K562 (cell line): ENCODE measurements around the gene PPP1R16B. TPM values are rescaled to one million over a fixed set of nuclear protein-coding genes. Genes with fewer than 3 reads are reported as not detected.
A peak's percentile ranks its signal among the peaks of the same experiment; 100 is the strongest.

Experiments
- ATF7 ChIP-seq: fragments of 450-650 bp; IDR thresholded peaks from 2 replicates; pipeline ENCODE4 v1.7.1; 2014; ENCODE audit warnings: mild to moderate bottlenecking, moderate library complexity
- CEBPG ChIP-seq, 3 experiments: fragments of 200-800 bp in 1 of 3; sonication (Bioruptor generic) in 1 of 3; sonication (generic) in 1 of 3; formaldehyde crosslinking in 1 of 3; IDR thresholded peaks in 2 of 3; conservative IDR thresholded peaks in 1 of 3; 2 replicates each; pipeline versions ENCODE4 v1.6.1 to v1.8.0; 2016 to 2022; ENCODE audit warnings: missing compliant biosample characterization in 2 of 3, missing genetic modification characterization in 2 of 3, mild to moderate bottlenecking in 1 of 3, missing genetic modification reagents in 1 of 3
- CTBP1 ChIP-seq: fragments of 450-650 bp; IDR thresholded peaks from 2 replicates; pipeline ENCODE4 v1.6.1; 2016; ENCODE audit warnings: borderline replicate concordance
- ELF1 ChIP-seq: fragments of 200-800 bp; sonication (Bioruptor generic); IDR thresholded peaks from 2 replicates; pipeline ENCODE4 v1.6.1; 2016; ENCODE audit warnings: missing genetic modification characterization, missing compliant biosample characterization
- HMG20B ChIP-seq: fragments of 250-450 bp; sonication (Bioruptor Pico); IDR thresholded peaks from 2 replicates; pipeline ENCODE4 v1.5.0; 2021; ENCODE audit warnings: mild to moderate bottlenecking
- HOMEZ ChIP-seq: fragments of 250-450 bp; sonication (Bioruptor Pico); IDR thresholded peaks from 2 replicates; pipeline ENCODE4 v1.4.0; 2020; ENCODE audit warnings: mild to moderate bottlenecking, moderate library complexity
- RAD51 ChIP-seq: fragments of 450-650 bp; IDR thresholded peaks from 2 replicates; pipeline ENCODE4 v1.7.1; 2016; ENCODE audit warnings: low read depth, mild to moderate bottlenecking, borderline replicate concordance
- SREBF2 ChIP-seq: sonication (generic); formaldehyde crosslinking; IDR thresholded peaks from 2 replicates; pipeline ENCODE4 v1.4.0; 2020; ENCODE audit warnings: mild to moderate bottlenecking, missing genetic modification reagents
- ZBTB17 ChIP-seq: fragments of 450-650 bp; formaldehyde crosslinking; IDR thresholded peaks from 2 replicates; pipeline ENCODE4 v1.4.0; 2020; ENCODE audit warnings: mild to moderate bottlenecking
- ZNF655 ChIP-seq: fragments of 250-450 bp; sonication (Bioruptor Pico); IDR thresholded peaks from 2 replicates; pipeline ENCODE4 v1.5.0; 2021
- ZNF766 ChIP-seq: fragments of 200-800 bp; sonication (Bioruptor generic); conservative IDR thresholded peaks from 2 replicates; pipeline ENCODE4 v1.6.1; 2016; ENCODE audit warnings: missing genetic modification characterization, missing compliant biosample characterization
- polyA plus RNA-seq, 8 experiments: library from polyadenylated mRNA; depleted of rRNA in 4 of 8; stranded (reverse) in 5 of 8; unstranded in 3 of 8; fragments of >200 nt; fragmentation: Nextera tagmentation in 2 of 8; fragmentation: Illumina TruSeq in 1 of 8; extraction: Ambion mirVana in 2 of 8; extraction: Trizol in 1 of 8; gene quantifications; 2 replicates each; pipeline versions ENCODE4 v1.2.1 to v1.2.3, GENCODE V29; 2011 to 2014; ENCODE audit warnings: inconsistent platforms in 1 of 8, missing spikeins in 1 of 8
- total RNA-seq, 7 experiments: library from RNA; depleted of rRNA in 6 of 7; stranded (reverse); fragments of >200 nt in 6 of 7; fragmentation: Illumina TruSeq in 2 of 7; extraction: Trizol in 2 of 7; gene quantifications; 2 replicates each; pipeline versions ENCODE4 v1.2.1 to v1.2.3, GENCODE V29; 2011 to 2021; ENCODE audit warnings: low replicate concordance in 1 of 7
- TF ChIP-seq, protein P1 (sequence below): fragments of 450-650 bp; IDR thresholded peaks from 2 replicates; pipeline ENCODE4 v1.6.1; 2016

Gene PPP1R16B
- total and polyA plus RNA-seq, 9 of the 15 experiments (the other 6 are each of a cell fraction or from before 2014, with no cell fraction given) = 1.5 to 11.5 (median 6.8) TPM

- TF ChIP-seq ZBTB17 (CRISPR knock-in tag) (peak; percentile 63; the same call in 1 of the 2 replicates), ZNF655 (CRISPR knock-in tag) (no peak), CTBP1 (peak; percentile 51; the same call in 1 of the 2 replicates), HOMEZ (CRISPR knock-in tag) (no peak), ELF1 (tag) (no peak), ZNF766 (CRISPR knock-in tag) (peak; percentile 28; the same call in 1 of the 2 replicates), RAD51 (peak; percentile 74), ATF7 (peak; percentile 66), HMG20B (no peak), CEBPG (CRISPR knock-in tag; IDR thresholded peaks at IDR 0.05) (peak; percentile 79), CEBPG (tag; conservative IDR thresholded peaks at IDR 0.05 in 1 of 2, IDR thresholded peaks at IDR 0.05 in 1 of 2) (peak in 1 of 2 experiments; percentile 60; a peak in 2 of 4 replicates), SREBF2 (CRISPR knock-in tag) (no peak)
- TF ChIP-seq, protein P1, sequence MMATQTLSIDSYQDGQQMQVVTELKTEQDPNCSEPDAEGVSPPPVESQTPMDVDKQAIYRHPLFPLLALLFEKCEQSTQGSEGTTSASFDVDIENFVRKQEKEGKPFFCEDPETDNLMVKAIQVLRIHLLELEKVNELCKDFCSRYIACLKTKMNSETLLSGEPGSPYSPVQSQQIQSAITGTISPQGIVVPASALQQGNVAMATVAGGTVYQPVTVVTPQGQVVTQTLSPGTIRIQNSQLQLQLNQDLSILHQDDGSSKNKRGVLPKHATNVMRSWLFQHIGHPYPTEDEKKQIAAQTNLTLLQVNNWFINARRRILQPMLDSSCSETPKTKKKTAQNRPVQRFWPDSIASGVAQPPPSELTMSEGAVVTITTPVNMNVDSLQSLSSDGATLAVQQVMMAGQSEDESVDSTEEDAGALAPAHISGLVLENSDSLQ = peak; percentile 82
Observed at GRCh38 chr20:38859070-38859690, 53.7 kb downstream of the PPP1R16B start (continued).
